ENCODE data around the gene CLEC16A.

CLEC16A gene

GRCh38 chr16:11047939-11048800, 103.8 kb downstream of the CLEC16A start:
- H3K4me1 ChIP-seq (ENCODE audit: control insufficient read depth in 1 of 2, insufficient read depth in 2 of 2, low read length in 2 of 2): no peaks in the 10 kb centered on the region
- no peaks in the 10 kb centered on the region for H3K27me3 ChIP-seq (ENCODE audit: low read depth, low read length)
- H3K36me3 ChIP-seq (ENCODE audit: control insufficient read depth in 1 of 2, insufficient read depth in 2 of 2, low read length in 2 of 2): peaks cover 7 to 41% of the 10 kb centered on the region in 2 donors
- no peak overlapping the region for H3K27ac ChIP-seq (ENCODE audit: low read length)
- H3K9me3 ChIP-seq (ENCODE audit: control insufficient read depth in 1 of 2, low read length in 2 of 2): no peaks in the 10 kb centered on the region
- H3K4me3 ChIP-seq (ENCODE audit: low read depth in 1 of 2, low read length in 2 of 2): no peak overlapping the region

DNA sequence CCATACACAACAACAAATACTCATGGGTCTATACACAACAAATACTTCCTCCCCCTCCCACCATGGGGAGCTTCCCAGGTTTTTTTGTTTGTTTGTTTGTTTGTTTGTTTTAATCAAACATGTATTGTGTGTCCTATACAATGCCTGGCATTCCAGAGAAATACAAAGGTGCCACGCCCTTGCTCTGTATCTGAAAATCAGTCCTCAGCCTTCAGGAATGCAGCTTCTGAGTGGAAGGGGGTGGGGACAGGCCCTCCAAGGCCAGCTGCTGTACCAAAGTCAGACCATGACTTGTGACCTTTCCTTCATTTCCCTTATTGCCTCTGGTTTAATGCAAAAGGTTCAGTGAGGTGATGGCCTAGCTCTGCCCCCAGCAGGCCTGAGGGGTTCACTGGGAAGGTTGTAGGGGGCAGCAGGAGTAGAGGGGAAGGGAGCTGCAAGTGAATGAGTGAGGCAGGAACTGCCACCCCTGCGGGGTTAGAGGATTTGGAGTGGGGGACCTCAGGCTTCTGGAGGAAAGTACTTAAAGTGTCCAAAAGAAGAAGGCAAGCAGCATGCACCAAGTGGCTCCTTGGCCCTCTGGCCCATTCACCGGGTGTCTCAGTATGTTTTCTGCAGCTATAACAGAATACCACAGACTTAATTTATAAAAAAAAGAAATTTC, 105.2 kb downstream of the CLEC16A start:
- H3K9me3 ChIP-seq (ENCODE audit: control insufficient read depth in 1 of 2, low read length in 2 of 2): no peaks in the 10 kb centered on the region
- no peak overlapping the region for H3K4me3 ChIP-seq (ENCODE audit: low read depth in 1 of 2, low read length in 2 of 2)
- no peaks in the 10 kb centered on the region for H3K4me1 ChIP-seq (ENCODE audit: control insufficient read depth in 1 of 2, insufficient read depth in 2 of 2, low read length in 2 of 2)
- H3K27ac ChIP-seq (ENCODE audit: low read length): no peak overlapping the region
- no peaks in the 10 kb centered on the region for H3K27me3 ChIP-seq (ENCODE audit: low read depth, low read length)
- peaks cover 7 to 32% of the 10 kb centered on the region in 2 donors for H3K36me3 ChIP-seq (ENCODE audit: control insufficient read depth in 1 of 2, insufficient read depth in 2 of 2, low read length in 2 of 2)

GRCh38 chr16:11050536-11050935, 106.2 kb downstream of the CLEC16A start:
- no peak overlapping the region for H3K27ac ChIP-seq (ENCODE audit: low read length)
- no peaks in the 10 kb centered on the region for H3K9me3 ChIP-seq (ENCODE audit: control insufficient read depth in 1 of 2, low read length in 2 of 2)
- no peak overlapping the region for H3K4me3 ChIP-seq (ENCODE audit: low read depth in 1 of 2, low read length in 2 of 2)
- peaks cover 7 to 30% of the 10 kb centered on the region in 2 donors for H3K36me3 ChIP-seq (ENCODE audit: control insufficient read depth in 1 of 2, insufficient read depth in 2 of 2, low read length in 2 of 2)
- no peaks in the 10 kb centered on the region for H3K27me3 ChIP-seq (ENCODE audit: low read depth, low read length)
- H3K4me1 ChIP-seq (ENCODE audit: control insufficient read depth in 1 of 2, insufficient read depth in 2 of 2, low read length in 2 of 2): no peaks in the 10 kb centered on the region

GRCh38 chr16:11050944-11051343, 106.6 kb downstream of the CLEC16A start:
- Histone ChIP-seq H3K27me3 (ENCODE audit: low read depth, low read length) (no peaks in the 10 kb centered on the region), H3K9me3 (ENCODE audit: control insufficient read depth in 1 of 2, low read length in 2 of 2) (no peaks in the 10 kb centered on the region), H3K27ac (ENCODE audit: low read length) (no peak overlapping the region), H3K4me1 (ENCODE audit: control insufficient read depth in 1 of 2, insufficient read depth in 2 of 2, low read length in 2 of 2) (no peaks in the 10 kb centered on the region), H3K36me3 (ENCODE audit: control insufficient read depth in 1 of 2, insufficient read depth in 2 of 2, low read length in 2 of 2) (peaks cover 7 to 28% of the 10 kb centered on the region in 2 donors), H3K4me3 (ENCODE audit: low read depth in 1 of 2, low read length in 2 of 2) (no peak overlapping the region)

DNA sequence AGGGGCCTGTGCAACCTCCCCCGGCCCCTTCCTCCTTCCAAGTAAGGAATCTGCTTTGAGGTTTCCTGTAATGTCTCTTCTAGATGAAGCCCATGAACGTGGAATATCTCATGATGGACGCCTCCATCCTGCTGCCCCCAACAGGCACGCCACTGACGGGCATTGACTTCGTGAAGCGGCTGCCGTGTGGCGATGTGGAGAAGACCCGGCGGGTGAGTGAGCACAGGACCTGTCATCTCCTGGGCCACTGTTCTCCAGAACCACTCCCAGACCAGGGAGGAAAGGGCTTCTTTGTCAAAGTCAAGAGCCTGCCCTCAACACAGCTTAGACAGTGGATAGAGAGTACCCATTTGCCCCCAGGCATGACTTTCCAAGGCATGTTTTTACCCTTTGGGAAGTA, 107.1 kb downstream of the CLEC16A start:
- Histone ChIP-seq H3K9me3 (ENCODE audit: control insufficient read depth in 1 of 2, low read length in 2 of 2) (no peaks in the 10 kb centered on the region), H3K4me1 (ENCODE audit: control insufficient read depth in 1 of 2, insufficient read depth in 2 of 2, low read length in 2 of 2) (no peaks in the 10 kb centered on the region), H3K36me3 (ENCODE audit: control insufficient read depth in 1 of 2, insufficient read depth in 2 of 2, low read length in 2 of 2) (peaks cover 7 to 30% of the 10 kb centered on the region in 2 donors), H3K27ac (ENCODE audit: low read length) (no peak overlapping the region), H3K4me3 (ENCODE audit: low read depth in 1 of 2, low read length in 2 of 2) (no peak overlapping the region), H3K27me3 (ENCODE audit: low read depth, low read length) (no peaks in the 10 kb centered on the region)

DNA sequence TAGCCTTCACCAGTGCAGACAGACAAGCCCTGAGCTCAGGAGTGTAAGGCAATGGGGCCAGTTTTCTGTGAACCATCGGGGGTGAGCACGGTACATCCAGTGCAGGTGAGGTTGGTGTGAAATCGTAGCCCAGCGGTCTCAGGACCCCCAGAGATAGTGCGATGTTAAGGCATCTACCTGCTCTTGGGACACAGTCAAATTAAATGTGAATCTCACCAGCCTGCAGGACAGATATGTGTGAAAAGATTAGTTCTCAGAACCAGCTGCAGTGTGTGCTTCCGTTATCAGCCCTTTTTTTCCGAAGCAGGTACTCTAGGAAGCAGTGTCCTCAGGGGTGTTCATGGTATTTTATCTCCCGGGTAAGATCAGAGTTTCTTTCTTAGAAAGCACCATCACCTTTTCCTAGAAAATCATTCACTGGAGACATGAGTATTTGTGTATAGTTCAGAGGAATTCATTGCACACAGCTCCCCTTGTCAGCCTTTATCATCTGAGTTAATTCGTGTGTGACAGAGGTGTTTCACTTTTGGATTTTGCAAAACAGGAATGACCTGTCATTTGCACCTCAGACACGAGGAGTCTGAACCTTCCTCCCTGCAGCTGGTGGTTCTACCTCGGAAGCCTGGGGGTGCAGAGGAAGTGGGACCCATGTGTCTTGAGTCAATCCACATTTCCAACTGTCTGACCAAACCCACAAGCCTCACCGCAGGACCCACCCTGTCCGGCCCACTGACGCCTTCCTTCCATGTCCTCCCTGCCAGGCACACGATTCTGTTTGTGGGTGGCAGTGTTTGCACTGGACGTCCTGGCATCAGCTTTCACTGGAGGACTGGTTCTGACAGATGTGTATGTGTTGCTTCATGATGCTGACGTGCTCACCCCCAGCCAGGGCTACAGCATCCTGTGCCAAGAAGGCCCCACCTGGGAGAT, 107.8 kb downstream of the CLEC16A start:
- no peak overlapping the region for H3K4me3 ChIP-seq (ENCODE audit: low read depth in 1 of 2, low read length in 2 of 2)
- H3K4me1 ChIP-seq (ENCODE audit: control insufficient read depth in 1 of 2, insufficient read depth in 2 of 2, low read length in 2 of 2): no peaks in the 10 kb centered on the region
- H3K27ac ChIP-seq (ENCODE audit: low read length): no peak overlapping the region
- no peaks in the 10 kb centered on the region for H3K9me3 ChIP-seq (ENCODE audit: control insufficient read depth in 1 of 2, low read length in 2 of 2)
- no peaks in the 10 kb centered on the region for H3K27me3 ChIP-seq (ENCODE audit: low read depth, low read length)
- H3K36me3 ChIP-seq (ENCODE audit: control insufficient read depth in 1 of 2, insufficient read depth in 2 of 2, low read length in 2 of 2): peaks cover 8 to 30% of the 10 kb centered on the region in 2 donors

- Histone ChIP-seq H3K4me3 (ENCODE audit: low read depth in 1 of 2, low read length in 2 of 2) (no peak overlapping the region), H3K36me3 (ENCODE audit: control insufficient read depth in 1 of 2, insufficient read depth in 2 of 2, low read length in 2 of 2) (peaks cover 9 to 22% of the 10 kb centered on the region in 2 donors), H3K27ac (ENCODE audit: low read length) (no peak overlapping the region)
These were observed 109.6 kb downstream of the CLEC16A start for GRCh38 chr16:11053916-11054460.

GRCh38 chr16:11056090-11056992, 112.0 kb downstream of the CLEC16A start:
- H3K4me1 ChIP-seq (ENCODE audit: control insufficient read depth in 1 of 2, insufficient read depth in 2 of 2, low read length in 2 of 2): no peaks in the 10 kb centered on the region
- H3K27ac ChIP-seq (ENCODE audit: low read length): no peak overlapping the region

More at GRCh38 chr16:11053916-11054460, 109.6 kb downstream of the CLEC16A start:
- no peaks in the 10 kb centered on the region for H3K27me3 ChIP-seq (ENCODE audit: low read depth, low read length)
- no peaks in the 10 kb centered on the region for H3K9me3 ChIP-seq (ENCODE audit: control insufficient read depth in 1 of 2, low read length in 2 of 2)
- H3K4me1 ChIP-seq (ENCODE audit: control insufficient read depth in 1 of 2, insufficient read depth in 2 of 2, low read length in 2 of 2): no peaks in the 10 kb centered on the region

DNA sequence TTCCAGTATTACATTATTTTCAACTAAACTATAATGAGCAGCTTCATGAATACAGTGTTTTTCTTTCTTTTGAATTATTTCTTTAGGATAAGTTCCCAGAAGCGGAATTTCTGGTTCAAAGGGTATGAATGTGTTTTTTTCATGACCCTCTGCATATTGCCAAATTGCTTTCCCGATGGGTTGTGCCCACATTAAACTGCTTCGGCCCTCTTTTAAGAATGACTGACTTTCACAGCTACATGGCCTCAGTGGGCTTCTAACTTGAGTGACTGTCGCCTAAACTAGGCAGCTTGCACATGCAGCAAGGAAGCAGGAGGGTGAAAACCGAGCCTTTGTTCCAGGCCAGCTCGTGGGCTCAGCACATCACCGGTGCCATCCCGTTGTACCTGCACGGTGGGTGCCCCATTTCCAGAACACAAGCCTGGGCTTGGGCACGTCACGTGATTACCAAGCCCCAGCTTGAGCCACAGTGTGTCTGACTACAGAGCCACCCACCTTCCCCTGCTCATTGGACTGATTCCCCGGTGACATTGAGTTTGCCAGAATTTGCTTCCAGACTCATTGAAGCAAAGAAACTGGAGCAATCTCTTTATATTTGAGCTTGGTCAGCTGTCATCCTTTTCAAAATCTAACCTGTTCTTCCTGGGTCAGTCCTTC, 112.8 kb downstream of the CLEC16A start:
- Histone ChIP-seq H3K4me1 (ENCODE audit: control insufficient read depth in 1 of 2, insufficient read depth in 2 of 2, low read length in 2 of 2) (no peaks in the 10 kb centered on the region), H3K27me3 (ENCODE audit: low read depth, low read length) (no peaks in the 10 kb centered on the region), H3K9me3 (ENCODE audit: control insufficient read depth in 1 of 2, low read length in 2 of 2) (no peaks in the 10 kb centered on the region), H3K36me3 (ENCODE audit: control insufficient read depth in 1 of 2, insufficient read depth in 2 of 2, low read length in 2 of 2) (peaks cover 18 to 40% of the 10 kb centered on the region in 2 donors), H3K4me3 (ENCODE audit: low read depth in 1 of 2, low read length in 2 of 2) (no peak overlapping the region), H3K27ac (ENCODE audit: low read length) (no peak overlapping the region)

More at GRCh38 chr16:11056090-11056992, 112.0 kb downstream of the CLEC16A start:
- no peaks in the 10 kb centered on the region for H3K27me3 ChIP-seq (ENCODE audit: low read depth, low read length)
- no peak overlapping the region for H3K4me3 ChIP-seq (ENCODE audit: low read depth in 1 of 2, low read length in 2 of 2)
- H3K9me3 ChIP-seq (ENCODE audit: control insufficient read depth in 1 of 2, low read length in 2 of 2): no peaks in the 10 kb centered on the region
- peaks cover 10 to 37% of the 10 kb centered on the region in 2 donors for H3K36me3 ChIP-seq (ENCODE audit: control insufficient read depth in 1 of 2, insufficient read depth in 2 of 2, low read length in 2 of 2)
